H1 (cell line): Measurements from ENCODE around the gene NDRG4.

ENCODE experiments used
- ASH2L ChIP-seq: fragments of 200-600, 300-600 bp; sonication (generic); IDR thresholded peaks from one replicate; pipeline ENCODE4 v1.7.1; 2017; ENCODE audit warnings: low read length
- CEBPB ChIP-seq: IDR thresholded peaks from 2 replicates; pipeline ENCODE4 v1.6.1; 2012; ENCODE audit warnings: low read depth, low read length
- CREB1 ChIP-seq: IDR thresholded peaks from 2 replicates; pipeline ENCODE4 v1.6.1; 2012; ENCODE audit warnings: inconsistent platforms
- JUND ChIP-seq: IDR thresholded peaks from 2 replicates; pipeline ENCODE4 v1.6.1; 2011; ENCODE audit warnings: mild to moderate bottlenecking, improper control_type of control experiment, low read length
- POLR2A ChIP-seq, 2 experiments: IDR thresholded peaks; 1 replicate in 1 of 2; 2 replicates in 1 of 2; pipeline ENCODE4 v1.6.1; 2011; ENCODE audit warnings: low read depth in 2 of 2, low read length in 2 of 2, mild to moderate bottlenecking in 2 of 2; ENCODE audit errors: control extremely low read depth in 1 of 2
- RNF2 ChIP-seq: fragments of 200-900, 300-1000 bp; sonication (generic); IDR thresholded peaks from 2 replicates; pipeline ENCODE4 v1.7.1; 2016; ENCODE audit warnings: borderline replicate concordance, low read depth, mild to moderate bottlenecking, antibody characterized with exemption, low read length; ENCODE audit not compliant: poor library complexity, severe bottlenecking; ENCODE audit errors: missing control alignments
- TF ChIP-seq, protein P1 (sequence below): IDR thresholded peaks from 2 replicates; pipeline ENCODE4 v1.6.1; 2012; ENCODE audit warnings: inconsistent platforms
- TF ChIP-seq, protein P2 (sequence below): IDR thresholded peaks from 2 replicates; pipeline ENCODE4 v1.6.1; 2011; ENCODE audit warnings: low read depth, mild to moderate bottlenecking, low read length; ENCODE audit not compliant: insufficient read depth
- TF ChIP-seq, protein P3 (sequence below), 3 experiments: IDR thresholded peaks; 1 replicate in 2 of 3; 2 replicates in 1 of 3; pipeline versions ENCODE4 v1.5.1 to v1.6.1; 2011; ENCODE audit warnings: low read length in 3 of 3, mild to moderate bottlenecking in 3 of 3, inconsistent platforms in 2 of 3, low read depth in 1 of 3, moderate library complexity in 1 of 3; ENCODE audit not compliant: insufficient read depth in 1 of 3; ENCODE audit errors: control extremely low read depth in 1 of 3

DNA sequence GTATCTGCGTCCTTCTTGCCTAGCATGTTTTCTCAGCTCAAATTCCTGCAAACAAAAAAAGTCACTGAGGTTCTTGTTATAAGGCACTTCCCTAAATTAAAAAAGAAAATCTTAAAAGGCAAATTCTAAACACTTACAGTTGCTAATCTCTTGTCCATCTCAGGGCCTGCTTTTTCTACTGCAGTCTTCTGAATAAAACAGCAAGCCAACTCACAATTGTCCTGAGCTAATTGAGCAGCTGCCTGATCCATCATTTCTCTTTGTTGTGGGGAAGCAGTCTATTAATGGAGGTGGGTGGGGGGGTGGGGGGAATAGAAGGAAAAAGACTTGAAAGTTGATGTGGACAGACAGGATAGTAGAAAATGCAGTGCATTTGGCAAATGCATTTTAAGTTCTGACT lies 42.3 kb downstream of the NDRG4 start:
- TF ChIP-seq, protein P1, sequence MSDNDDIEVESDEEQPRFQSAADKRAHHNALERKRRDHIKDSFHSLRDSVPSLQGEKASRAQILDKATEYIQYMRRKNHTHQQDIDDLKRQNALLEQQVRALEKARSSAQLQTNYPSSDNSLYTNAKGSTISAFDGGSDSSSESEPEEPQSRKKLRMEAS: no peak
- TF ChIP-seq ASH2L (no peak), POLR2A (IDR thresholded peaks at IDR 0.05; ENCODE audit: control extremely low read depth in 1 of 2, low read depth in 2 of 2, low read length in 2 of 2) (no peak), CEBPB (no peak), JUND (no peak), CREB1 (no peak), RNF2 (no peak)
- TF ChIP-seq, protein P2, sequence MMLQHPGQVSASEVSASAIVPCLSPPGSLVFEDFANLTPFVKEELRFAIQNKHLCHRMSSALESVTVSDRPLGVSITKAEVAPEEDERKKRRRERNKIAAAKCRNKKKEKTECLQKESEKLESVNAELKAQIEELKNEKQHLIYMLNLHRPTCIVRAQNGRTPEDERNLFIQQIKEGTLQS: no peak
- TF ChIP-seq, protein P3, sequence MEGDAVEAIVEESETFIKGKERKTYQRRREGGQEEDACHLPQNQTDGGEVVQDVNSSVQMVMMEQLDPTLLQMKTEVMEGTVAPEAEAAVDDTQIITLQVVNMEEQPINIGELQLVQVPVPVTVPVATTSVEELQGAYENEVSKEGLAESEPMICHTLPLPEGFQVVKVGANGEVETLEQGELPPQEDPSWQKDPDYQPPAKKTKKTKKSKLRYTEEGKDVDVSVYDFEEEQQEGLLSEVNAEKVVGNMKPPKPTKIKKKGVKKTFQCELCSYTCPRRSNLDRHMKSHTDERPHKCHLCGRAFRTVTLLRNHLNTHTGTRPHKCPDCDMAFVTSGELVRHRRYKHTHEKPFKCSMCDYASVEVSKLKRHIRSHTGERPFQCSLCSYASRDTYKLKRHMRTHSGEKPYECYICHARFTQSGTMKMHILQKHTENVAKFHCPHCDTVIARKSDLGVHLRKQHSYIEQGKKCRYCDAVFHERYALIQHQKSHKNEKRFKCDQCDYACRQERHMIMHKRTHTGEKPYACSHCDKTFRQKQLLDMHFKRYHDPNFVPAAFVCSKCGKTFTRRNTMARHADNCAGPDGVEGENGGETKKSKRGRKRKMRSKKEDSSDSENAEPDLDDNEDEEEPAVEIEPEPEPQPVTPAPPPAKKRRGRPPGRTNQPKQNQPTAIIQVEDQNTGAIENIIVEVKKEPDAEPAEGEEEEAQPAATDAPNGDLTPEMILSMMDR (IDR thresholded peaks at IDR 0.05; ENCODE audit: control extremely low read depth in 1 of 3, insufficient read depth in 1 of 3, low read depth in 1 of 3, low read length in 3 of 3): no peak
